ENCODE data around the gene OVCA2. TPM values are rescaled to one million over a fixed set of nuclear protein-coding genes. Genes with fewer than 3 reads are reported as not detected.

OVCA2 gene
- total and polyA plus RNA-seq, 2 donors (not counting 3 experiments of a cell fraction or from before 2014, with no cell fraction given) = 41.3 to 84.2 TPM

GRCh38 chr17:2028737-2029136 is 13.1 kb upstream of the OVCA2 start:
- intact Hi-C loops (cut with micrococcal nuclease) (no loop called here), dilution Hi-C loops (cut with MboI; ENCODE audit: extremely low pct_ligation_motif_present, low sequenced_read_pairs) (no loop called here)
- H3K4me3 ChIP-seq (replicated peaks in 1 of 3; ENCODE audit: insufficient read depth in 1 of 3, low read depth in 1 of 3, low read length in 3 of 3) = no peak overlapping the region
- no peak overlapping the region for H3K9ac ChIP-seq (replicated peaks; ENCODE audit: extremely low read depth, insufficient read depth, low read length)
- peaks cover 4% of the 10 kb centered on the region for H3K79me2 ChIP-seq (ENCODE audit: control insufficient read depth, insufficient read depth, low read length)
- DNase-seq (ENCODE audit: low read depth, low spot score) = no peak
- no peak overlapping the region for H3K27ac ChIP-seq (ENCODE audit: insufficient read depth, low read depth, low read length)
- no peaks in the 10 kb centered on the region for H3K9me3 ChIP-seq (replicated peaks; ENCODE audit: control insufficient read depth, insufficient read depth, low read length)
- peaks cover 27 to 29% of the 10 kb centered on the region in 2 experiments for H3K27me3 ChIP-seq (ENCODE audit: control insufficient read depth in 2 of 2, insufficient read depth in 2 of 2, low read length in 2 of 2)
- no peak overlapping the region for H2AFZ ChIP-seq (ENCODE audit: low read depth, low read length)
- no TSS peak for BruUV-seq (replicated peaks)
- H3K36me3 ChIP-seq (ENCODE audit: control insufficient read depth in 2 of 2, extremely low read depth in 1 of 2, insufficient read depth in 2 of 2, low read length in 2 of 2) = peaks cover 0 to 2% of the 10 kb centered on the region in 2 experiments
- TF ChIP-seq POLR2A (IDR thresholded peaks at IDR 0.05; ENCODE audit: low read depth, low read length) = no peak
- no peak for TF ChIP-seq CTCF (IDR thresholded peaks at IDR 0.05; ENCODE audit: extremely low read depth in 1 of 2, insufficient read depth in 1 of 2, low read depth in 1 of 2, low read length in 2 of 2)
- no peak for TF ChIP-seq JUN (IDR thresholded peaks at IDR 0.05; ENCODE audit: borderline replicate concordance, insufficient read depth, insufficient read length, low read depth)
- TF ChIP-seq MYC (IDR thresholded peaks at IDR 0.05; ENCODE audit: low read depth, low read length) = no peak
- no peak for TF ChIP-seq MAX (IDR thresholded peaks at IDR 0.05; ENCODE audit: insufficient read depth, insufficient read length)
- no peak for TF ChIP-seq GATA2 (IDR thresholded peaks at IDR 0.05; ENCODE audit: insufficient read depth, insufficient read length, low read depth, low read length)
- no peak for TF ChIP-seq POLR2AphosphoS5 (IDR thresholded peaks at IDR 0.05; ENCODE audit: insufficient read depth, low read depth, low read length)
- TF ChIP-seq EZH2 (IDR thresholded peaks at IDR 0.05; ENCODE audit: borderline replicate concordance, low read depth, low read length, severe bottlenecking) = no peak
- TF ChIP-seq FOS (IDR thresholded peaks at IDR 0.05; ENCODE audit: borderline replicate concordance, insufficient read depth, low read length) = no peak
- ChIA-PET CTCF (interaction anchor here (0.9 to 9.5 kb wide), 5 partner anchors 8 to 216 kb away, joined by 3 to 270 read pairs (median 3); no protein-coding TSS in a partner anchor), POLR2A (no interaction called here)
- peaks cover 12% of the 10 kb centered on the region for H3K4me1 ChIP-seq (ENCODE audit: control insufficient read depth, extremely low read depth, insufficient read depth, low read length)
- no peaks in the 10 kb centered on the region for H3K9me1 ChIP-seq (replicated peaks; ENCODE audit: control insufficient read depth, extremely low read depth, insufficient read depth, low read length)
- H3K4me2 ChIP-seq (ENCODE audit: insufficient read depth, low read length) = no peak overlapping the region
- H4K20me1 ChIP-seq (replicated peaks; ENCODE audit: control insufficient read depth, extremely low read depth, insufficient read depth, low read length) = no peaks in the 10 kb centered on the region
- no peak for FAIRE-seq

Measured in endothelial cell of umbilical vein (primary cell).